NCI-H748 treated with DMSO at 0.1 percent for 48 hours (cell line): ENCODE data around the gene WTAP.
"Not testable (repeated sequence)": the region's sequence is repeated elsewhere in the genome, so short reads cannot be mapped to it uniquely, and the experiment has no call there.

Experiments
- DNase-seq: peaks from one replicate; lab custom pipeline; 2025; lab: John Stamatoyannopoulos, UW

WTAP gene

DNA sequence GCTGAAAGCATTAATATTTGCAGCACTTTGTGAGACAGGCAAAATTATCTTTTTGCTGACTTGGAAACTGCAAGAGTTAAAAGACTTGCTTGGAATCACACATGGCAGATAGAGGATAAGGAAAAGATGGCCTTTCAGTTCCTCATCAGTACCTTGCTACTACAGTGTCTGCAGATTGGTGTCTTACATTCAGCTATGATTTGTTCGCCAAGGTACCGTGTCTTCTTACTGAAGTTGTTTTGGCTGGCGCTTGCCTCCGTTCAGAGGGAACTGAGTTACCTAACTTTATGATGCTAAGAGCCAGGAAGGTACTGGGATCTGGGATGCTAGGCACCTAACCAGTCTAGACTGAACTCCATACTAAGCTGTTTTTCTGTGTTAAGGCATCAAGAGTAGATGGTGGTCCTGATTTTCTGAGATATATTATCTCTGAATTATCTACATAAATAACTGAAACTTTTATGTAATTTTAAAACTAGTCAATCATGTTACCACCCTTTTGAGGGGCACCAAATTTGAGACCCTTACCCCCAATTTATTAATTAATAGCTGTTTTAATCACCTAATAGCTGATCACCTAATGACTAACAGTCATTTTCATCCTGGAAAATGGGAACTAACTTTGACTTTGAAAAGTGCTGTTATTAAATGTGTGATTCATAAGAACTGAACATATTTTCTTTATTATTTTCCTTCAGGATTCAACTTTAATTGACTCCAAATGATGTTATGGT, 2.5 kb downstream of the WTAP start:
- DNase-seq, result no peak

- DNase-seq, result no peak
These were observed 3.0 kb downstream of the WTAP start for GRCh38 chr6:159730332-159730676.

GRCh38 chr6:159732550-159732949, 5.2 kb downstream of the WTAP start:
- DNase-seq, result not testable (repeated sequence)

DNA sequence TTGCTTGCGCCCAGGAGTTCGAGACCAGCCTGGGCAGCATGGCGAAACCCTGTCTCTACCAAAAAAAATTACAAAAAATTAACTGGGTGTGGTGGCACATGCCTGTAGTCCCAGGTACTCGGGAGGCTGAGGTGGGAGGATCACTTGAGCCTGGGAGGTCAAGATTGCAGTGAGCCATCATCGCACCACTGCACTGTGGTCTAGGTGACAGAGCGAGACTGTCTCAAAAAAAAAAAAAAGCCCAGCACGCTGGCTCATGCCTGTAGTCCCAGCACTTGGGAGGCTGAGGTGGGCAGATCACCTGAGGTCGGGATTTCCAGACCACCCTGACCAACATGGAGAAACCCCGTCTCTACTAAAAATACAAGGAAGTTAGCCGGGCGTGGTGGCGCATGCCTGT, 6.1 kb downstream of the WTAP start:
- DNase-seq, result not testable (repeated sequence)

DNA sequence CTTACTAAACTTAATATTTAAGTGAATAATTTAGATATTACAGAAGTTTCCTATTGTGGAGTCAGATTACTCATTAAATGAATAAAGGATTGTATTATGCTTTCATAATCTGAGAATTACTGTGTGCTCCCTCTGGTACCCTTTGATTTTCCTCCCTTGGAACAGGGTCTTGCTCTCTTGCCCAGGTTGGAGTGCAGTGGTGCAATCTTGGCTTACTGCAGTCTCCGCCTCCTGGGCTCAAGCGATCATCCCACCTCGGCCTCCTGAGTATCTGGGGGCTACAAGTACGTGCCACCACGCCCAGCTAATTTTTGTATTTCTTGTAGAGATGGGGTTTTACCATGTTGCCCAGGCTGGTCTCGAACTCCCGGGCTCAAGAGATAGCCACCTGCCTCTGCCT, 9.6 kb downstream of the WTAP start:
- DNase-seq, result no peak

- no peak for DNase-seq
These were observed 12.0 kb downstream of the WTAP start for GRCh38 chr6:159739341-159739740.

- no peak for DNase-seq
These were observed 14.9 kb downstream of the WTAP start for GRCh38 chr6:159742165-159742564.

DNA sequence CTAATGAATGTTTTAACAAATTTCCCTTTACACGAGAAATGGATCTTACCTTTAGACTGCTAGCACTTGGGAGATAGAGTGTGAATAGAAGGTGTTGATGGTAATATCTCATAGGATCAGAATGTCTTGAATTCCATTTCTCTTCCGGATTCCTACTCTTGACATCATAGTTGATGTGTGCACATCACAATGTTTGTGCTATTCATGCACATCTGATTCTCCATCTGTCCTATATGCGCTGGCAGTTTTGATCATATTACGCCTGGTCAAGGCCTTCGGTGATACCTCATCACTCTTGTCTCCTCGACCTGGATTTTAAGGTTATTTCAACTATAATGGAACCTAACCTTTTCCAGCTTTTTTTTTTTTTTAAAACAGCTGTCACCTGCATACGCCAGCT, 17.8 kb downstream of the WTAP start:
- DNase-seq, result no peak

GRCh38 chr6:159746759-159747158, 19.5 kb downstream of the WTAP start:
- no peak for DNase-seq

DNA sequence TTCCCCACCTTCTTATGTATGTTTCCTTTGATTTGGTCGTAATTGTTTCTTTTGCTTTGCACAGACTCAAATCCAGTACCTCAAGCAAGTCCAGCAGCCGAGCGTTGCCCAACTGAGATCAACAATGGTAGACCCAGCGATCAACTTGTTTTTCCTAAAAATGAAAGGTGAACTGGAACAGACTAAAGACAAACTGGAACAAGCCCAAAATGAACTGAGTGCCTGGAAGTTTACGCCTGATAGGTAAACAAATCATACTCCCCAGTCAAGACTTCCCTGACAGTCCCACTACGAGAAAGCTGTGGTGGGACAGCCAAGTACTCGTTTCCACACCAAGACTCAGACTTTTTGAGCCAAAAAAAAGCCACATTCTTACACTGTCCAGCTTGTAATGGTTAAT, 20.8 kb downstream of the WTAP start:
- DNase-seq, result not testable (repeated sequence)

GRCh38 chr6:159751448-159751847, 24.1 kb downstream of the WTAP start:
- DNase-seq, result no peak

GRCh38 chr6:159753081-159753872, 26.0 kb downstream of the WTAP start:
- DNase-seq, result no peak

GRCh38 chr6:159754401-159754800, 27.1 kb downstream of the WTAP start:
- no peak for DNase-seq

DNA sequence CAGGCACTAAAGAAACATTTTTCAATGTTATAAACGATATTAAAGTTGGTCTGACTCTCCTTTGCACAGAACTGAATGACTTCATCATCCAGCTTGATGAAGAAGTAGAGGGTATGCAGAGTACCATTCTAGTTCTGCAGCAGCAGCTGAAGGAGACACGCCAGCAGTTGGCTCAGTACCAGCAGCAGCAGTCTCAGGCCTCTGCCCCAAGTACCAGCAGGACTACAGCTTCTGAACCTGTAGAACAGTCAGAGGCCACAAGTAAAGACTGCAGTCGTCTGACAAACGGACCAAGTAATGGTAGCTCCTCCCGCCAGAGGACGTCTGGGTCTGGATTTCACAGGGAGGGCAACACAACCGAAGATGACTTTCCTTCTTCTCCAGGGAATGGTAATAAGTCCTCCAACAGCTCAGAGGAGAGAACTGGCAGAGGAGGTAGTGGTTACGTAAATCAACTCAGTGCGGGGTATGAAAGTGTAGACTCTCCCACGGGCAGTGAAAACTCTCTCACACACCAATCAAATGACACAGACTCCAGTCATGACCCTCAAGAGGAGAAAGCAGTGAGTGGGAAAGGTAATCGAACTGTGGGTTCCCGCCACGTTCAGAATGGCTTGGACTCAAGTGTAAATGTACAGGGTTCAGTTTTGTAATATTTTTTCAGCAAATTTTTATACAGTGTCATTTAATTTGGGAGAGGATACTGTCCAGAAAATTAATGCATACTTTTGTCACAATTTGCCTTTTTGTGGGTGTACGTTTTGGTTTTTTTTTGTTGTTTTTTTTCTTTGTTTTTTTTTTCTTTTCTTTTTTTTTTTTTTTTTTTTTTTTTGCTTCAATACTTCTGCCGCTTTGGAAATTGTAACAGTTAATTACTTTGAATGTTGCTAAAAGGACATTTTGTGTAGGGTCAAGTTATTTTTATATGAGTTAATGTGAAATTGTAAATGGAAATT, 27.9 kb downstream of the WTAP start:
- no peak for DNase-seq

DNA sequence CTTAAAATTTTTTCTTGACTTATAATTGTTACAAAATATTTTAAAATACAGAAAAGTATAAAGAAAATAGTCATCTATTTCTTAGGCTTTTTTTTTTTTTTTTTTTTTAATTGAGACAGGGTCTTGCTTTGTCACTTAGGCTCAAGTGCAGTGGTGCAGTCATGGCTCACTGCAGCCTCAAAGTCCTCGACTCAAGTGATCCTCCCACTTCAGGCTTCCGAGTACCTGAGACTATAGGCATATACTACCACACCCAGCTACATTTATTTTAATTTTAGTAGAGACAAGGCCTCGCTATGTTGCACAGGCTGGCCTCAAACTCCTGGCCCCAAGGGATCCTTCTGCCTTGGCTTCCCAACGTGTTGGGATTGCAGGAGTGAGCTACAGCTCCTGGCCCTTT, 29.2 kb downstream of the WTAP start:
- DNase-seq, result no peak

GRCh38 chr6:159758031-159759001, 31.0 kb downstream of the WTAP start:
- DNase-seq, result no peak

DNA sequence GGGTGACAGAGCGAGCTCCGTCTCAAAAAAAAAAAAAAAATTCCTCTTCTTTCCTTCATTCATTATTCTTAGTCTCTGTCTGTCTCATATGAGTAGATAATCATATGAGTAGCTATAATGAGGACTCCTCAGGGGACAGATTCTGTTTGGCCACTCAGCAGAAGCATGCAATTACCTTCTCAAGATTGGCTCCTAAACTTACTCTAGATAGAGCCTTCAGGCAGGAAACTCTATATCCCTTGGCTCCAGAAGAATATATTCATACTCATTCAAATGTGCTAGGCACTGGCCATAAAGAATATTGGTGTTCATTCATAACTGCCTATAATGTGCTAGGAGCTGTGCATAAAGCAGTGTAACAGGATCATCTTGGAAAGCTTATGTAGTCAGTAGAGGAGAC, 32.3 kb downstream of the WTAP start:
- DNase-seq, result no peak

GRCh38 chr6:159760602-159761057, 33.3 kb downstream of the WTAP start:
- no peak for DNase-seq

- no peak for DNase-seq
These were observed 34.0 kb downstream of the WTAP start for GRCh38 chr6:159761129-159761872.

DNA sequence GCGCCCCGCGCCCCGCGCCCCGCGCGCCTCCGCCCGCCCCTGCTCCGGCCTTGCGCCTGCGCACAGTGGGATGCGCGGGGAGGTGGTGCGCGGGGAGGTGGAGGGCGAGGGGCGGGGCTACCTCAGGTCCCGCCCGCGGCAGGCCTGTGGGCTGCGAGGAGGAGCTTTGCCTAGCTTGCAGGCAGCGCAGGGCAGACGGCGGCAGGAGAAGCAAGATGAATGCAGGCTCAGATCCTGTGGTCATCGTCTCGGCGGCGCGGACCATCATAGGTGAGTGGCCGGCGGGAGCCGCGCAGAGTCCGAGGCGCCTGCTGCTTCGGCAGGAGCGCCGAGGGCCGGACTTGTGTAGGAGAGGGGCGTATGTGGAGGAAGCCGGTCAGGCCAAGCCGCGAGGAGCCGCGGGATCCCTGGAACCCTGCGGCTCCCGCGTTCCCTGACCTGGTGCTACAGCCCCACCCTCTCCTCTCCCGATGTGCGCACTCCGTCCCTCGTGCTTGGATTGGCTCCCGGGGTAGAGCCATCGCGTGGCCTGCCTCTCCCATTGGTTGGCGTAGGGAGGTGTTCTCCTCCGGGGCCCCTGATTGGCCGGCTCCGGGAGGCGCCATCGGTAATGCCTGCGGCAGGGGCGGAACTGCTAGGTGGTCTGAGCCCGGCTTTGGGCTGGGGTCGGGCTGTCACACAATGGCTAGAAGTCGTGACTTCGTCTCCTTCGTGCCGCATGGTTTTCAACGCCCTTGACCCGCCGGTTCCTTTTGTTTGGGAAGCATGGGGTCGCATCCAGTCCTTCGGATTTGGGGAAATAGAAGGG, 34.8 kb downstream of the WTAP start, which contains the start of gene ACAT2:
Gene ACAT2, plus strand, starts transcription at position 173 of the 808 bp plus-strand sequence. Its CDS starts 43 bp downstream, at position 216.
- peak; percentile 92 for DNase-seq
